ENCODE results near the gene ZNHIT1.

Gene ZNHIT1

GRCh38 chr7:101217388-101218235 lies at the start of gene ZNHIT1, which contains the start of gene PLOD3:
ZNHIT1 (plus strand) TSS chr7:101218165; CDS start chr7:101218196, 31 bp downstream.
PLOD3 (minus strand) TSS chr7:101217581; CDS start chr7:101217274, 307 bp downstream.
- peak; percentile 97 for DNase-seq (ENCODE audit: low read depth)

GRCh38 chr7:101168412-101169049 lies 49.4 kb upstream of the ZNHIT1 start:
- no peak for DNase-seq (ENCODE audit: low read depth)

GRCh38 chr7:101169110-101169837 lies 48.7 kb upstream of the ZNHIT1 start:
- no peak for DNase-seq (ENCODE audit: low read depth)

GRCh38 chr7:101169838-101170551 lies 48.0 kb upstream of the ZNHIT1 start:
- peak; percentile 74 for DNase-seq (ENCODE audit: low read depth)

GRCh38 chr7:101170617-101171441 lies 47.1 kb upstream of the ZNHIT1 start:
- DNase-seq (ENCODE audit: low read depth): no peak

GRCh38 chr7:101171442-101171837 lies 46.5 kb upstream of the ZNHIT1 start:
- DNase-seq (ENCODE audit: low read depth): no peak

GRCh38 chr7:101172005-101172853 lies 45.7 kb upstream of the ZNHIT1 start:
- no peak for DNase-seq (ENCODE audit: low read depth)

GRCh38 chr7:101172854-101173751 lies 44.9 kb upstream of the ZNHIT1 start:
- no peak for DNase-seq (ENCODE audit: low read depth)

- DNase-seq (ENCODE audit: low read depth): peak; percentile 51
Measured at GRCh38 chr7:101173752-101174244, 44.2 kb upstream of the ZNHIT1 start.

GRCh38 chr7:101174322-101174854 lies 43.6 kb upstream of the ZNHIT1 start:
- no peak for DNase-seq (ENCODE audit: low read depth)

- no peak for DNase-seq (ENCODE audit: low read depth)
Measured at GRCh38 chr7:101175664-101176063, 42.3 kb upstream of the ZNHIT1 start.

- no peak for DNase-seq (ENCODE audit: low read depth)
Measured at GRCh38 chr7:101177644-101178043, 40.3 kb upstream of the ZNHIT1 start.

- DNase-seq (ENCODE audit: low read depth): no peak
Measured at GRCh38 chr7:101179117-101179516, 38.8 kb upstream of the ZNHIT1 start.

- DNase-seq (ENCODE audit: low read depth): no peak
Measured at GRCh38 chr7:101179713-101180112, 38.3 kb upstream of the ZNHIT1 start.

GRCh38 chr7:101180130-101180755 lies 37.7 kb upstream of the ZNHIT1 start, which contains the start of gene NAT16:
NAT16 (minus strand) TSS chr7:101180293; CDS start chr7:101174807, 5,486 bp downstream.
- DNase-seq (ENCODE audit: low read depth): no peak

- DNase-seq (ENCODE audit: low read depth): no peak
Measured at GRCh38 chr7:101185258-101185839, 32.6 kb upstream of the ZNHIT1 start.

- no peak for DNase-seq (ENCODE audit: low read depth)
Measured at GRCh38 chr7:101186194-101186593, 31.8 kb upstream of the ZNHIT1 start.
